Measurements from ENCODE around the gene PI4KB.

- TF ChIP-seq CTCF (IDR thresholded peaks at IDR 0.05) (no peak), EP300 (IDR thresholded peaks at IDR 0.05; ENCODE audit: low read depth) (no peak)
Observed at GRCh38 chr1:151362308-151363155, 35.3 kb upstream of the PI4KB start.

Measured in transverse colon (tissue), 3 donors.